NCI-H2196 treated with DMSO at 0.1 percent for 48 hours (cell line): ENCODE data around the gene USP17L20.
"Not testable (repeated sequence)": the region's sequence is repeated elsewhere in the genome, so short reads cannot be mapped to it uniquely, and the experiment has no call there.

Experiments
- DNase-seq: peaks from one replicate; lab custom pipeline; 2025; ENCODE audit not compliant: unreplicated experiment; lab: John Stamatoyannopoulos, UW

Gene USP17L20

DNA sequence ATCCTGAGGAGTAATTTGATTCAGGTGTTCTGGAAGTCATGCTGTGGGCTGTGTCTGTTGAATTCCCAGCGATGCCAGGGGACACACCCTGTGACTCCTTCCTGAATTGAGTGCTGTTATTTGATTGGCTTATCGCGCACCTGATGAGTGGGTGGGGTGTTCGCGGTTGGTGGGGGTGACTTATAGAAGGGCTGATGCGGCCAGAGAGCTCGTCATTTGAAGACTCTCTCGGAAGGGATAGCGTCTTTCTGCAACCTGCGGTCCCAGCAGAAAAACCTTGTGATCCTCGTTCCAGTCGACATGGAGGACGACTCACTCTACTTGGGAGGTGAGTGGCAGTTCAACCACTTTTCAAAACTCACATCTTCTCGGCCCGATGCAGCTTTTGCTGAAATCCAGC is at the start of gene USP17L20:
USP17L20 (plus strand) TSS at position 301 of the 400 bp plus-strand sequence; CDS start at position 301, 0 bp downstream.
- not testable (repeated sequence) for DNase-seq

- not testable (repeated sequence) for DNase-seq
Measured at GRCh38 chr4:9210357-9210756, 47.6 kb upstream of the USP17L20 start, which contains the start of gene USP17L10. Gene USP17L10, plus strand, starts transcription at chr4:9210657. Its CDS starts 0 bp downstream, at chr4:9210657.

GRCh38 chr4:9214701-9215100 is 43.2 kb upstream of the USP17L20 start:
- DNase-seq: not testable (repeated sequence)

DNA sequence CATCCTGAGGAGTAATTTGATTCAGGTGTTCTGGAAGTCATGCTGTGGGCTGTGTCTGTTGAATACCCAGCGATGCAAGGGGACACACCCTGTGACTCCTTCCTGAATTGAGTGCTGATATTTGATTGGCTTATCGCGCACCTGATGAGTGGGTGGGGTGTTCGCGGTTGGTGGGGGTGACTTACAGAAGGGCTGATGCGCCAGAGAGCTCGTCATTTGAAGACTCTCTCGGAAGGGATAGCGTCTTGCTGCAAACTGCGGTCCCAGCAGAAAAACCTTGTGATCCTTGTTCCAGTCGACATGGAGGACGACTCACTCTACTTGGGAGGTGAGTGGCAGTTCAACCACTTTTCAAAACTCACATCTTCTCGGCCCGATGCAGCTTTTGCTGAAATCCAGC is 42.8 kb upstream of the USP17L20 start, which contains the start of gene USP17L11:
USP17L11 (plus strand) TSS at position 301 of the 400 bp plus-strand sequence; CDS start at position 301, 0 bp downstream.
- not testable (repeated sequence) for DNase-seq

DNA sequence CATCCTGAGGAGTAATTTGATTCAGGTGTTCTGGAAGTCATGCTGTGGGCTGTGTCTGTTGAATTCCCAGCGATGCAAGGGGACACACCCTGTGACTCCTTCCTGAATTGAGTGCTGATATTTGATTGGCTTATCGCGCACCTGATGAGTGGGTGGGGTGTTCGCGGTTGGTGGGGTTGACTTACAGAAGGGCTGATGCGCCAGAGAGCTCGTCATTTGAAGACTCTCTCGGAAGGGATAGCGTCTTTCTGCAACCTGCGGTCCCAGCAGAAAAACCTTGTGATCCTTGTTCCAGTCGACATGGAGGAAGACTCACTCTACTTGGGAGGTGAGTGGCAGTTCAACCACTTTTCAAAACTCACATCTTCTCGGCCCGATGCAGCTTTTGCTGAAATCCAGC is 38.1 kb upstream of the USP17L20 start, which contains the start of gene USP17L12:
USP17L12 (plus strand) TSS at position 301 of the 400 bp plus-strand sequence; CDS start at position 301, 0 bp downstream.
- DNase-seq: not testable (repeated sequence)

- DNase-seq: not testable (repeated sequence)
Measured at GRCh38 chr4:9224596-9224995, 33.3 kb upstream of the USP17L20 start, which contains the start of gene USP17L13. Gene USP17L13, plus strand, starts transcription at chr4:9224896. Its CDS starts 0 bp downstream, at chr4:9224896.

GRCh38 chr4:9230249-9230648 is 27.7 kb upstream of the USP17L20 start:
- not testable (repeated sequence) for DNase-seq

DNA sequence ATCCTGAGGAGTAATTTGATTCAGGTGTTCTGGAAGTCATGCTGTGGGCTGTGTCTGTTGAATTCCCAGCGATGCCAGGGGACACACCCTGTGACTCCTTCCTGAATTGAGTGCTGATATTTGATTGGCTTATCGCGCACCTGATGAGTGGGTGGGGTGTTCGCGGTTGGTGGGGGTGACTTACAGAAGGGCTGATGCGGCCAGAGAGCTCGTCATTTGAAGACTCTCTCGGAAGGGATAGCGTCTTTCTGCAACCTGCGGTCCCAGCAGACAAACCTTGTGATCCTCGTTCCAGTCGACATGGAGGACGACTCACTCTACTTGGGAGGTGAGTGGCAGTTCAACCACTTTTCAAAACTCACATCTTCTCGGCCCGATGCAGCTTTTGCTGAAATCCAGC is 23.8 kb upstream of the USP17L20 start, which contains the start of gene USP17L15:
USP17L15 (plus strand) TSS at position 301 of the 400 bp plus-strand sequence; CDS start at position 301, 0 bp downstream.
- DNase-seq: not testable (repeated sequence)

- not testable (repeated sequence) for DNase-seq
Measured at GRCh38 chr4:9238461-9238860, 19.5 kb upstream of the USP17L20 start.

DNA sequence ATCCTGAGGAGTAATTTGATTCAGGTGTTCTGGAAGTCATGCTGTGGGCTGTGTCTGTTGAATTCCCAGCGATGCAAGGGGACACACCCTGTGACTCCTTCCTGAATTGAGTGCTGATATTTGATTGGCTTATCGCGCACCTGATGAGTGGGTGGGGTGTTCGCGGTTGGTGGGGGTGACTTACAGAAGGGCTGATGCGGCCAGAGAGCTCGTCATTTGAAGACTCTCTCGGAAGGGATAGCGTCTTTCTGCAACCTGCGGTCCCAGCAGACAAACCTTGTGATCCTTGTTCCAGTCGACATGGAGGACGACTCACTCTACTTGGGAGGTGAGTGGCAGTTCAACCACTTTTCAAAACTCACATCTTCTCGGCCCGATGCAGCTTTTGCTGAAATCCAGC is 14.3 kb upstream of the USP17L20 start, which contains the start of gene USP17L17:
USP17L17 (plus strand) TSS at position 301 of the 400 bp plus-strand sequence; CDS start at position 301, 0 bp downstream.
- not testable (repeated sequence) for DNase-seq

DNA sequence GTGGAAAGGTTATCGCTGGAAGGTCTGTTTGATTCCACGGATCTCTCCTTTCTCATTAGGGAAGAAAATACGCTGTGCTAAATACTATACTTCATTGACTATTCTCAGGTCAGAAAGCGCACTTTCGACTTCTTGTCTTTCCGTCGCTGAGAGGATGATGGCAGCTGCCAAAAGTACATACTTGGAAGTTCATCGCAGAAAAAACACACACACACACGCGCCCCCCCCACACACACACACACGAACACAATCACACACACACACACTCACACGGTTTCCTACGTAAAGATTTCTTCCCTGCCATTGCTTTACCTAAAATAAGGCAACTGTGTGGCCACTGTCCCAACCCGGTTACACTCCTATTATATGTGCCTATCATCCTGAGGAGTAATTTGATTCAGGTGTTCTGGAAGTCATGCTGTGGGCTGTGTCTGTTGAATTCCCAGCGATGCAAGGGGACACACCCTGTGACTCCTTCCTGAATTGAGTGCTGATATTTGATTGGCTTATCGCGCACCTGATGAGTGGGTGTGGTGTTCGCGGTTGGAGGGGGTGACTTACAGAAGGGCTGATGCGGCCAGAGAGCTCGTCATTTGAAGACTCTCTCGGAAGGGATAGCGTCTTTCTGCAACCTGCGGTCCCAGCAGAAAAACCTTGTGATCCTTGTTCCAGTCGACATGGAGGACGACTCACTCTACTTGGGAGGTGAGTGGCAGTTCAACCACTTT is 9.8 kb upstream of the USP17L20 start, which contains the start of gene USP17L18:
USP17L18 (plus strand) TSS at position 678 of the 728 bp plus-strand sequence; CDS start at position 678, 0 bp downstream.
- DNase-seq: not testable (repeated sequence)

DNA sequence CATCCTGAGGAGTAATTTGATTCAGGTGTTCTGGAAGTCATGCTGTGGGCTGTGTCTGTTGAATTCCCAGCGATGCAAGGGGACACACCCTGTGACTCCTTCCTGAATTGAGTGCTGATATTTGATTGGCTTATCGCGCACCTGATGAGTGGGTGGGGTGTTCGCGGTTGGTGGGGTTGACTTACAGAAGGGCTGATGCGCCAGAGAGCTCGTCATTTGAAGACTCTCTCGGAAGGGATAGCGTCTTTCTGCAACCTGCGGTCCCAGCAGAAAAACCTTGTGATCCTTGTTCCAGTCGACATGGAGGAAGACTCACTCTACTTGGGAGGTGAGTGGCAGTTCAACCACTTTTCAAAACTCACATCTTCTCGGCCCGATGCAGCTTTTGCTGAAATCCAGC is 4.8 kb upstream of the USP17L20 start, which contains the start of gene USP17L19:
USP17L19 (plus strand) TSS at position 301 of the 400 bp plus-strand sequence; CDS start at position 301, 0 bp downstream.
- DNase-seq: not testable (repeated sequence)

GRCh38 chr4:9262572-9262971 is 4.6 kb downstream of the USP17L20 start, which contains the start of gene USP17L21:
Gene USP17L21, plus strand, starts transcription at chr4:9262872. Its CDS starts 0 bp downstream, at chr4:9262872.
- not testable (repeated sequence) for DNase-seq

GRCh38 chr4:9267319-9267718 is 9.4 kb downstream of the USP17L20 start, which contains the start of gene USP17L22:
Gene USP17L22, plus strand, starts transcription at chr4:9267619. Its CDS starts 0 bp downstream, at chr4:9267619.
- DNase-seq: not testable (repeated sequence)

DNA sequence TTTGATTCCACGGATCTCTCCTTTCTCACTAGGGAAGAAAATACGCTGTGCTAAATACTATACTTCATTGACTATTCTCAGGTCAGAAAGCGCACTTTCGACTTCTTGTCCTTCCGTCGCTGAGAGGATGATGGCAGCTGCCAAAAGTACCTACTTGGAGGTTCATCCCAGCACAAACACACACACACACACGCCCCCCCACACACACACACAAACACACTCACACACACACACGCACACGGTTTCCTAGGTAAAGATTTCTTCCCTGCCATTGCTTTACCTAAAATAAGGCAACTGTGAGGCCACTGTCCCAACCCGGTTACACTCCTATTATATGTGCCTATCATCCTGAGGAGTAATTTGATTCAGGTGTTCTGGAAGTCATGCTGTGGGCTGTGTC is 13.8 kb downstream of the USP17L20 start:
- not testable (repeated sequence) for DNase-seq
